ENCODE measurements around the gene FTO.

DNA sequence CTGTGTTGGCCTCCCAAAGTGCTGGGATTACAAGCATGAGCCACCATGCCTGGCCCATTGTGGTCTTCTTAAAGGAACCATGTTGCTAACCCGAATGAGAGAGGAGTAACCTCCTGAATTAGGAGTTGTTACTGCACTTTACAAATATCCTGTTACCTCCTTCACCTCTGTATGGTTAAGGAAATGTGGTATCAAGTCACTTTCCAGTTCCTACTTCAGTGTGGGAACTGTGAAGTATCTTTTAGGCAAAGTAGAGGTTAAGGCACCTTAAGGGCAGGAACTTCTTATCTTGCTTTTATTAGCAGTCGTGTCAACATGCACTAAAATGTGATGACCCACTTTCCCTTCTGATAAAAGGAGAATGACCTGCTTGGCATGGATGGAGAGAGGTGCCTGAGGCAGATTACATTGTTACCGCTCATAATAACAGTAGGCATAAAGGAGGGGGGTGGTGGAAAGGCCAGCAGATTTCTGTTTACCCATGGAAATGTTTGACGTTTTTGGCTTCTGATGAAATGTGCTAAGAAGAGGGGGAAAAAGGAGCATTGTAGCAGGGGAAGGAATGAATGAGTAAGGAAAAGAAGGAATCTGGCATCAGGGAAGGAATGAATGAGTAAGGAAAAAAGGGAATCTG, 28.5 kb downstream of the FTO start:
- TF ChIP-seq, protein P1, sequence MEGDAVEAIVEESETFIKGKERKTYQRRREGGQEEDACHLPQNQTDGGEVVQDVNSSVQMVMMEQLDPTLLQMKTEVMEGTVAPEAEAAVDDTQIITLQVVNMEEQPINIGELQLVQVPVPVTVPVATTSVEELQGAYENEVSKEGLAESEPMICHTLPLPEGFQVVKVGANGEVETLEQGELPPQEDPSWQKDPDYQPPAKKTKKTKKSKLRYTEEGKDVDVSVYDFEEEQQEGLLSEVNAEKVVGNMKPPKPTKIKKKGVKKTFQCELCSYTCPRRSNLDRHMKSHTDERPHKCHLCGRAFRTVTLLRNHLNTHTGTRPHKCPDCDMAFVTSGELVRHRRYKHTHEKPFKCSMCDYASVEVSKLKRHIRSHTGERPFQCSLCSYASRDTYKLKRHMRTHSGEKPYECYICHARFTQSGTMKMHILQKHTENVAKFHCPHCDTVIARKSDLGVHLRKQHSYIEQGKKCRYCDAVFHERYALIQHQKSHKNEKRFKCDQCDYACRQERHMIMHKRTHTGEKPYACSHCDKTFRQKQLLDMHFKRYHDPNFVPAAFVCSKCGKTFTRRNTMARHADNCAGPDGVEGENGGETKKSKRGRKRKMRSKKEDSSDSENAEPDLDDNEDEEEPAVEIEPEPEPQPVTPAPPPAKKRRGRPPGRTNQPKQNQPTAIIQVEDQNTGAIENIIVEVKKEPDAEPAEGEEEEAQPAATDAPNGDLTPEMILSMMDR (IDR thresholded peaks at IDR 0.05): no peak
- no peak for TF ChIP-seq POLR2A (IDR thresholded peaks at IDR 0.05)

All from esophagus squamous epithelium (tissue), 4 donors.